NCI-H82 treated with DMSO at 0.1 percent for 48 hours (cell line): ENCODE results near the gene KANSL1.

Experiments used
- DNase-seq: peaks from one replicate; lab custom pipeline; 2025; ENCODE audit not compliant: unreplicated experiment; lab: John Stamatoyannopoulos, UW

The KANSL1 gene

GRCh38 chr17:45990886-45991285 is 202.3 kb downstream of the KANSL1 start:
- no peak for DNase-seq

- no peak for DNase-seq
Observed at GRCh38 chr17:45989759-45990158, 203.5 kb downstream of the KANSL1 start.

- no peak for DNase-seq
Observed at GRCh38 chr17:45987706-45988105, 205.5 kb downstream of the KANSL1 start.

GRCh38 chr17:45986056-45986455 is 207.2 kb downstream of the KANSL1 start:
- no peak for DNase-seq

- no peak for DNase-seq
Observed at GRCh38 chr17:45985447-45985846, 207.8 kb downstream of the KANSL1 start.

GRCh38 chr17:45984368-45984767 is 208.9 kb downstream of the KANSL1 start:
- DNase-seq = no peak

GRCh38 chr17:45983614-45984310 is 209.5 kb downstream of the KANSL1 start:
- no peak for DNase-seq

GRCh38 chr17:45982791-45983613 is 210.2 kb downstream of the KANSL1 start:
- DNase-seq = no peak

- no peak for DNase-seq
Observed at GRCh38 chr17:45981306-45981705, 211.9 kb downstream of the KANSL1 start.

GRCh38 chr17:45980855-45981254 is 212.4 kb downstream of the KANSL1 start:
- no peak for DNase-seq
